ENCODE measurements around the gene PIP5K1C.

DNA sequence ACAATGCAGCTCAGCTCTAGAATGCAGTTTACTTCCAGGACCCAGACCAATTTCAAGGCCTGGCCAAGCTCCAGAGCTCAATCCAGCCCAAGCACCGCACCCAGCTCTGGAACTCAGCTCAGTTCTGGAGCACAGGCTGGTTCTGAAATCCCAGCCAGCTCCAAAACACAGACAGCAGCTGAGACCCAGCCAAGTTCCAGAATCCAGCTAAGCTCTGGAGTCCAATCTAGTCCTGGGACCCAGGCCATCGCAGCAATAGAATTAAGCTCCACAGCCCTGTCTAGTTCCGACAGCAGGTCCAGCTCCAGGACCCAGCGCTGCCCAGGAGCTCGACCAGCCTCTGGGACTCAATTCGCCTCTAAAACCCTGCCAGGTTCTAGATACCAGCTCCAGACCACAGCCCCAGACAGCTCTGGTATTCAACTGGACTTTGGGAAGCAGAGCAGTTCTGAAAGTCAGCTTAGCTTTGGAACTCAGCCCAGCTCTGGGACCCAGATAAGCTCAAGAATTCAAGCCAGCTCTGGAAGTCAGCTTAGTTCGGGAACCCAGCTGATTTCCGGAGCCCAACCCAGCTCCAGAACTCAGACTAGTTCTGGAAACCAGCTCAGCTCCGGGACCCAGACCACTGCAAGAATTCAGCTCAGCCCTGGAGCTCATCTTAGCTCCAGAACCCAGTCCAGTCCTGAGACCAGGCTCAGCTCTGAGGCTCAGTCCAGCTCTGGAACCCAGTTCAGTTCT, 108.2 kb downstream of the PIP5K1C start:
- TF ChIP-seq, protein P1, sequence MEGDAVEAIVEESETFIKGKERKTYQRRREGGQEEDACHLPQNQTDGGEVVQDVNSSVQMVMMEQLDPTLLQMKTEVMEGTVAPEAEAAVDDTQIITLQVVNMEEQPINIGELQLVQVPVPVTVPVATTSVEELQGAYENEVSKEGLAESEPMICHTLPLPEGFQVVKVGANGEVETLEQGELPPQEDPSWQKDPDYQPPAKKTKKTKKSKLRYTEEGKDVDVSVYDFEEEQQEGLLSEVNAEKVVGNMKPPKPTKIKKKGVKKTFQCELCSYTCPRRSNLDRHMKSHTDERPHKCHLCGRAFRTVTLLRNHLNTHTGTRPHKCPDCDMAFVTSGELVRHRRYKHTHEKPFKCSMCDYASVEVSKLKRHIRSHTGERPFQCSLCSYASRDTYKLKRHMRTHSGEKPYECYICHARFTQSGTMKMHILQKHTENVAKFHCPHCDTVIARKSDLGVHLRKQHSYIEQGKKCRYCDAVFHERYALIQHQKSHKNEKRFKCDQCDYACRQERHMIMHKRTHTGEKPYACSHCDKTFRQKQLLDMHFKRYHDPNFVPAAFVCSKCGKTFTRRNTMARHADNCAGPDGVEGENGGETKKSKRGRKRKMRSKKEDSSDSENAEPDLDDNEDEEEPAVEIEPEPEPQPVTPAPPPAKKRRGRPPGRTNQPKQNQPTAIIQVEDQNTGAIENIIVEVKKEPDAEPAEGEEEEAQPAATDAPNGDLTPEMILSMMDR (IDR thresholded peaks at IDR 0.05; ENCODE audit: insufficient read depth, low read depth, low read length) = no peak
- TF ChIP-seq EZH2 (IDR thresholded peaks at IDR 0.05; ENCODE audit: insufficient read depth, low read length) = no peak

Measured in astrocyte (in vitro differentiated cells and primary cell).